ENCODE measurements around the gene SLC19A2. TPM values are rescaled to one million over a fixed set of nuclear protein-coding genes. Genes with fewer than 3 reads are reported as not detected.
"Not testable (repeated sequence)": the region's sequence is repeated elsewhere in the genome, so short reads cannot be mapped to it uniquely, and the experiment has no call there.

Gene SLC19A2
- total RNA-seq, result 1 to 10 TPM; 4.6 to 7.2 TPM

GRCh38 chr1:169485431-169486280, at the start of gene SLC19A2:
TSS of gene SLC19A2 (minus strand) at chr1:169485944. CDS start at chr1:169485766, 178 bp downstream.
- Mint-ChIP-seq H3K4me3 (peak within 1 kb of the TSS; percentile 89 to 93), H3K36me3 (ENCODE audit: insufficient read depth in 2 of 2) (peaks cover 0 to 4% of the 10 kb centered on the region in 2 donors), H3K9me3 (no peaks in the 10 kb centered on the region), H3K27me3 (ENCODE audit: low read depth) (peaks cover 7% of the 10 kb centered on the region), H3K4me1 (ENCODE audit: low read depth) (peaks cover 76% of the 10 kb centered on the region), H3K27ac (peak within 1 kb of the TSS; percentile 85)
- ATAC-seq (replicated peaks in 1 of 2) (peak; percentile 97 to 98), DNase-seq (peak; percentile 96 to 97)

DNA sequence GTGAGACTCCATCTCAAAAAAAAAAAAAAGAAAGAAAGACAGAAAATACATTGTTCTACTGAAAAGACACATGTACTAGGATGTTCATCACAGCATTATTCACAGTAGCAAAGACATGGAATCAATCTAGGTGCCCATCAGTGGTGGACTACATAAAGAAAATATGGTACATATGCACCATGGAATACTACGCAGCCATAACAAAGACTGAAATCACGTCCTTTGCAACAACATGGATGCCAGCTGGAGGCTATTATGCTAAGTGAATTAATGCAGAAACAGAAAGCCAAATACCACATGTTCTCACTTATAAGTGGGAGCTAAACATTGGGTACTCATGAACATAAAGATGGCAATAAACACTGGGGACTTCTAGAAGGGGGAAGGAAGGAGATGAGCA, 48.9 kb upstream of the SLC19A2 start:
- Mint-ChIP-seq H3K9me3 (no peaks in the 10 kb centered on the region), H3K27me3 (ENCODE audit: low read depth) (no peaks in the 10 kb centered on the region), H3K4me1 (ENCODE audit: low read depth) (no peaks in the 10 kb centered on the region), H3K27ac (no peak overlapping the region), H3K4me3 (no peak overlapping the region), H3K36me3 (ENCODE audit: insufficient read depth in 2 of 2) (peaks cover 14 to 52% of the 10 kb centered on the region in 2 donors)
- no peak for DNase-seq
- no peak for ATAC-seq (replicated peaks in 1 of 2)

DNA sequence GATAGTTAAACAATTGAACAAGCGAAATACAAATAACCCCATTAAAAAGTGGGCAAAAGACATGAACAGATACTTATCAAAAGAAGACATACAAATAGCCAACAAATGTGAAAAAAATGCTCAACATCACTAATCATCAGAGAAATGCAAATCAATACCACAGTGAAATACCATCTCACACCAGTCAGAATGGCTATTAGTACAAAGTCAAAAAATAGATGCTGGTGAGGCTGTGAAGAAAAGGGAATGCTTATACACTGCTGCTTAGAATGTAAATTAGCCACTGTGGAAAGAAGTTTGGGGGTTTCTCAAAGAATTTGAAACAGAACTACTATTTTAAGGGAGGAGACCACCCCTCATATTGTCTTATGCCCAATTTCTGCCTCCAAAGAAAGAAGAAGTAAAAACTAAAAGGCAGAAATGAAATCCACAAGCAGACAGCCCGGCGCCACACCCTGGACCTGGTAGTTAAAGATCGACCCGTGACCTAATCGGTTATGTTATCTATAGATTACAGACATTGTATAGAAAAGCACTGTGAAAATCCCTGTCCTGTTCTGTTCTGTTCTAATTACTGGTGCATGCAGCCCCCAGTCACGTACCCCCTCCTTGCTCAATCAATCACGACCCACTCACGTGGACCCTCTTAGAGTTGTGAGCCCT, 47.9 kb upstream of the SLC19A2 start:
- ATAC-seq (replicated peaks in 1 of 2); DNase-seq; H3K4me3 Mint-ChIP-seq; H3K27me3 Mint-ChIP-seq (ENCODE audit: low read depth); H3K9me3 Mint-ChIP-seq; H3K4me1 Mint-ChIP-seq (ENCODE audit: low read depth): not testable (repeated sequence)
- Mint-ChIP-seq H3K27ac (peak overlapping the region; percentile 16), H3K36me3 (ENCODE audit: insufficient read depth in 2 of 2) (peaks cover 12 to 58% of the 10 kb centered on the region in 2 donors)

- Mint-ChIP-seq H3K27ac (no peak overlapping the region), H3K36me3 (ENCODE audit: insufficient read depth in 2 of 2) (peaks cover 14 to 64% of the 10 kb centered on the region in 2 donors), H3K27me3 (ENCODE audit: low read depth) (no peaks in the 10 kb centered on the region), H3K4me3 (no peak overlapping the region), H3K9me3 (no peaks in the 10 kb centered on the region), H3K4me1 (ENCODE audit: low read depth) (peaks cover 12% of the 10 kb centered on the region)
- ATAC-seq (replicated peaks in 1 of 2), result no peak
- no peak for DNase-seq
These were observed 44.7 kb upstream of the SLC19A2 start for GRCh38 chr1:169530448-169530847.

DNA sequence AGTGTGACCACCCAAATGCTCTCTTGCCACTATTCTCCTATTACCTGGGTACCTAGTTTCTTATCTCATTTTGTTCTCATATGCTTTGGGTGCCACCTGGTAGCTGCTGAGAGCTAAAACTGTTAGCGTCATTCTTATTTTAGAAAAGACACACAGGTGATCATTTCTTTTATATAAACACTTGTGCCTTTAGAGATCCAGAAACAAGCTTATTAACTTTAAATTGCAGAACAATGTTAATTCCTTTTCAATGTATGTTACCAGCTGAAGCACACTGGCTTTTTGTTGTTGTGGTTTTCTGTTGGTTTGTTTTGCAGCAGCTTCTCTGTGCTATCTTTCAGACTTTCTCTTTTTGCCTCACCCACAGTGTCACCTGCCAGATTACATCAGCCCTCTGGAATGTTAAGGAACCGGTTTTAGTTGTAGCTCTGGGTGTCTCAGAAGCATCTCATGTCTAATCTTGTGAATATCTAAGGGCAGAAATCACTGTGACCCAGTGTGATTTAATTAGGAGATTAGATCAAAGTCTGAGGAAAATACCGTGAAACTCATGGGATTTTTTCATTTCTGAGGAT, 43.4 kb upstream of the SLC19A2 start:
- no peak overlapping the region for H3K27ac Mint-ChIP-seq
- H3K27me3 Mint-ChIP-seq (ENCODE audit: low read depth), result no peaks in the 10 kb centered on the region
- no peak overlapping the region for H3K4me3 Mint-ChIP-seq
- peaks cover 12% of the 10 kb centered on the region for H3K4me1 Mint-ChIP-seq (ENCODE audit: low read depth)
- H3K36me3 Mint-ChIP-seq (ENCODE audit: insufficient read depth in 2 of 2), result peaks cover 15 to 67% of the 10 kb centered on the region in 2 donors
- H3K9me3 Mint-ChIP-seq, result no peaks in the 10 kb centered on the region
- DNase-seq (no peak), ATAC-seq (replicated peaks in 1 of 2) (no peak)

- no peak for DNase-seq
- Mint-ChIP-seq H3K27me3 (ENCODE audit: low read depth) (no peaks in the 10 kb centered on the region), H3K4me1 (ENCODE audit: low read depth) (peaks cover 12% of the 10 kb centered on the region), H3K36me3 (ENCODE audit: insufficient read depth in 2 of 2) (peaks cover 17 to 67% of the 10 kb centered on the region in 2 donors), H3K27ac (peak overlapping the region; percentile 42), H3K4me3 (no peak overlapping the region), H3K9me3 (no peaks in the 10 kb centered on the region)
- no peak for ATAC-seq (replicated peaks in 1 of 2)
These were observed 42.7 kb upstream of the SLC19A2 start for GRCh38 chr1:169528215-169529067.

DNA sequence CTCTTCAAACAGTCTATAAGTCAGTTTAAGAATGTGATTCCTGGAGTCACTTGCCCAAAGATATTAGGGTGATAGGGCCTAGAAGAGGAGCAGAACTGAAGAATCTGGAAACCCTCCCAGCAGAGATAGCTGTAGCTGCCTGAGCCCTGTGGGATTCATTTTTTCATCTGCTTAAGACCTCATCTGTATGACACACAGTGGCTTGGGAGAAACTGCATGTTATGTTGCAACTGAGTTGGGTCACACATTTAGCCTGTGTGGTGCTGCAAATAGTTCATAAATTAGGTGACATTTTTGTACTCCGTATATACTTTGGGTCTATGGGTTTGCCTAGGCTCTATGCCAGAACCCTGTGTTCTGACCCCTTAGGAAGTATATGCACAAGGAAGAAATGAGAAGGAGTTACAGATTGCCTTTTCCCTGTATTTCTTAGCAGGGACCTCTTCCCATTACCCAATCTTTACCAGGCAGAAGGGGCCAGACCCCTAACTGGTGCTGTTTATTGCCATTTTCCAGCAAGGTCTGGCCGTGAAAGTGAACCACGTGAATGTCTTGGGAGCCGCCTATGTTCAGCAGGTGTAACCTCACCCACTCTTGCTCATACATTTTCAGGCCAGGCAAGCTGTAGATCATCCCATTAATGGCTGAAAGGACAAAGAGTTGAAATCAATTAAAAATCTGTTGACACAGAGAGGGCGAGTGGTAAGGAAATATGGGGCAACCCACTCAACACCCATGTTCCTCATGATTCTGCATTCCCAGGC, 41.9 kb upstream of the SLC19A2 start:
- ATAC-seq (replicated peaks in 1 of 2), result no peak
- H3K9me3 Mint-ChIP-seq, result no peaks in the 10 kb centered on the region
- H3K4me1 Mint-ChIP-seq (ENCODE audit: low read depth), result peaks cover 12% of the 10 kb centered on the region
- H3K27ac Mint-ChIP-seq, result peak overlapping the region; percentile 42
- no peak for DNase-seq
- no peak overlapping the region for H3K4me3 Mint-ChIP-seq
- H3K36me3 Mint-ChIP-seq (ENCODE audit: insufficient read depth in 2 of 2), result peaks cover 15 to 65% of the 10 kb centered on the region in 2 donors
- H3K27me3 Mint-ChIP-seq (ENCODE audit: low read depth), result no peaks in the 10 kb centered on the region

GRCh38 chr1:169527001-169527400, 41.3 kb upstream of the SLC19A2 start:
- no peak for DNase-seq
- Mint-ChIP-seq H3K36me3 (ENCODE audit: insufficient read depth in 2 of 2) (peaks cover 14 to 61% of the 10 kb centered on the region in 2 donors), H3K4me1 (ENCODE audit: low read depth) (peaks cover 12% of the 10 kb centered on the region), H3K27ac (no peak overlapping the region), H3K4me3 (no peak overlapping the region), H3K27me3 (ENCODE audit: low read depth) (no peaks in the 10 kb centered on the region), H3K9me3 (no peaks in the 10 kb centered on the region)
- no peak for ATAC-seq (replicated peaks in 1 of 2)

DNA sequence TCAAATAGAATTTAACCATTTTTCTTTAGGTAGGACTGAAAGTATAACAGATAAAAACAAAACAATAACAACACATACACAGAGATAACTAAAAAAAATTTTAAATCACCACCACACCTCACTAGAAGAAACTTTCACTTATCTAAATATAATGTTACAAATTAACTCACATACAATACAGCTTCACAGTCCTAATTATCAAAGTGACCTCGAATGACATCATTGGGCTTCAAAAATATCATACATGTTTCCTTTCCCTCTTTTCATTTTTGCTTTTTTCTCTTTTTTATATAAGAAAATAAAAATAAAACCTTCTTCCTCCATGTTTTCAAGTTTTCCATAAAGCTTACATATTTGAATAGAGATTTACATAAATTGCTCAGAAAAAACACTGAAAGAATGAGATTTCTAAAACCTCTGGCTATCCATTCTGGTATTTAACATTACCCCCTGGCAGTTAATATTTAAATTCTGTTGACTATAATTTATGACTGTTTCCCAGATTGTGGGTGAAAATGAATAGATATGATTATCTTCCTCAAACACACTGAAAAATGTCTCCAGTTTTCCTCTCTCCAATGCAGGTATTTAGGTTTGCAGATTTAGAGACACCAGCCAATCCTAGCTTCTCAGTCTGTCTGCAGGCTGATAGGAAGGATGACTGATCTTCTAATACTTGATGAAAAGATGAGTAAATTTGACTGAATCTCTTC, 40.5 kb upstream of the SLC19A2 start:
- ATAC-seq (replicated peaks in 1 of 2) (no peak), DNase-seq (no peak)
- Mint-ChIP-seq H3K36me3 (ENCODE audit: insufficient read depth in 2 of 2) (peaks cover 14 to 60% of the 10 kb centered on the region in 2 donors), H3K27ac (no peak overlapping the region), H3K9me3 (no peaks in the 10 kb centered on the region), H3K27me3 (ENCODE audit: low read depth) (no peaks in the 10 kb centered on the region), H3K4me3 (no peak overlapping the region), H3K4me1 (ENCODE audit: low read depth) (peaks cover 12% of the 10 kb centered on the region)

DNA sequence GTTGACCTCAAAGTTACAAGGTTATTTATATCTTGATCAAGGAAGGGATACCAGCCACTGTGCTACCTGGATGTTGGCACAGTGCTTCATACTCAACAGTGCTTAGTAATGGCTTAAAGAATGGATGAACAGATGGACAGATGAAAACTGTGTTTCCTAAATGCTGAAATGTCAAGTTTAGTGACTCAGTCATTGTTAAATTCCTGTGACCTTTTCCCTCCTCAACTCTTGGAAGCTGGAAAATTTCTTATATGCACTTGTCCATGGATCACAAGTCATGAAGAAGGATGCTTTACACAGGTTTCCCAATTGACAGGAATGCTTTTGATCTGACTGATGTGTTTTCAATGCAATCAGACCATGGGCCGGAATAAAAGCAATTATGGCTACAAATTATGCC, 39.6 kb upstream of the SLC19A2 start:
- ATAC-seq (replicated peaks in 1 of 2) (no peak), DNase-seq (no peak)
- no peak overlapping the region for H3K27ac Mint-ChIP-seq
- peaks cover 12% of the 10 kb centered on the region for H3K4me1 Mint-ChIP-seq (ENCODE audit: low read depth)
- H3K9me3 Mint-ChIP-seq, result no peaks in the 10 kb centered on the region
- peaks cover 14 to 57% of the 10 kb centered on the region in 2 donors for H3K36me3 Mint-ChIP-seq (ENCODE audit: insufficient read depth in 2 of 2)
- H3K4me3 Mint-ChIP-seq, result no peak overlapping the region
- no peaks in the 10 kb centered on the region for H3K27me3 Mint-ChIP-seq (ENCODE audit: low read depth)

GRCh38 chr1:169523904-169524303, 38.2 kb upstream of the SLC19A2 start:
- DNase-seq (no peak), ATAC-seq (replicated peaks in 1 of 2) (no peak)
- Mint-ChIP-seq H3K27ac (no peak overlapping the region), H3K4me3 (no peak overlapping the region), H3K27me3 (ENCODE audit: low read depth) (no peaks in the 10 kb centered on the region), H3K4me1 (ENCODE audit: low read depth) (peaks cover 5% of the 10 kb centered on the region), H3K9me3 (no peaks in the 10 kb centered on the region), H3K36me3 (ENCODE audit: insufficient read depth in 2 of 2) (peaks cover 12 to 56% of the 10 kb centered on the region in 2 donors)
